ENCODE measurements around the gene AFF1.

The AFF1 gene, protein sequence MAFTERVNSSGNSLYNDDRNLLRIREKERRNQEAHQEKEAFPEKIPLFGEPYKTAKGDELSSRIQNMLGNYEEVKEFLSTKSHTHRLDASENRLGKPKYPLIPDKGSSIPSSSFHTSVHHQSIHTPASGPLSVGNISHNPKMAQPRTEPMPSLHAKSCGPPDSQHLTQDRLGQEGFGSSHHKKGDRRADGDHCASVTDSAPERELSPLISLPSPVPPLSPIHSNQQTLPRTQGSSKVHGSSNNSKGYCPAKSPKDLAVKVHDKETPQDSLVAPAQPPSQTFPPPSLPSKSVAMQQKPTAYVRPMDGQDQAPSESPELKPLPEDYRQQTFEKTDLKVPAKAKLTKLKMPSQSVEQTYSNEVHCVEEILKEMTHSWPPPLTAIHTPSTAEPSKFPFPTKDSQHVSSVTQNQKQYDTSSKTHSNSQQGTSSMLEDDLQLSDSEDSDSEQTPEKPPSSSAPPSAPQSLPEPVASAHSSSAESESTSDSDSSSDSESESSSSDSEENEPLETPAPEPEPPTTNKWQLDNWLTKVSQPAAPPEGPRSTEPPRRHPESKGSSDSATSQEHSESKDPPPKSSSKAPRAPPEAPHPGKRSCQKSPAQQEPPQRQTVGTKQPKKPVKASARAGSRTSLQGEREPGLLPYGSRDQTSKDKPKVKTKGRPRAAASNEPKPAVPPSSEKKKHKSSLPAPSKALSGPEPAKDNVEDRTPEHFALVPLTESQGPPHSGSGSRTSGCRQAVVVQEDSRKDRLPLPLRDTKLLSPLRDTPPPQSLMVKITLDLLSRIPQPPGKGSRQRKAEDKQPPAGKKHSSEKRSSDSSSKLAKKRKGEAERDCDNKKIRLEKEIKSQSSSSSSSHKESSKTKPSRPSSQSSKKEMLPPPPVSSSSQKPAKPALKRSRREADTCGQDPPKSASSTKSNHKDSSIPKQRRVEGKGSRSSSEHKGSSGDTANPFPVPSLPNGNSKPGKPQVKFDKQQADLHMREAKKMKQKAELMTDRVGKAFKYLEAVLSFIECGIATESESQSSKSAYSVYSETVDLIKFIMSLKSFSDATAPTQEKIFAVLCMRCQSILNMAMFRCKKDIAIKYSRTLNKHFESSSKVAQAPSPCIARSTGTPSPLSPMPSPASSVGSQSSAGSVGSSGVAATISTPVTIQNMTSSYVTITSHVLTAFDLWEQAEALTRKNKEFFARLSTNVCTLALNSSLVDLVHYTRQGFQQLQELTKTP

DNA sequence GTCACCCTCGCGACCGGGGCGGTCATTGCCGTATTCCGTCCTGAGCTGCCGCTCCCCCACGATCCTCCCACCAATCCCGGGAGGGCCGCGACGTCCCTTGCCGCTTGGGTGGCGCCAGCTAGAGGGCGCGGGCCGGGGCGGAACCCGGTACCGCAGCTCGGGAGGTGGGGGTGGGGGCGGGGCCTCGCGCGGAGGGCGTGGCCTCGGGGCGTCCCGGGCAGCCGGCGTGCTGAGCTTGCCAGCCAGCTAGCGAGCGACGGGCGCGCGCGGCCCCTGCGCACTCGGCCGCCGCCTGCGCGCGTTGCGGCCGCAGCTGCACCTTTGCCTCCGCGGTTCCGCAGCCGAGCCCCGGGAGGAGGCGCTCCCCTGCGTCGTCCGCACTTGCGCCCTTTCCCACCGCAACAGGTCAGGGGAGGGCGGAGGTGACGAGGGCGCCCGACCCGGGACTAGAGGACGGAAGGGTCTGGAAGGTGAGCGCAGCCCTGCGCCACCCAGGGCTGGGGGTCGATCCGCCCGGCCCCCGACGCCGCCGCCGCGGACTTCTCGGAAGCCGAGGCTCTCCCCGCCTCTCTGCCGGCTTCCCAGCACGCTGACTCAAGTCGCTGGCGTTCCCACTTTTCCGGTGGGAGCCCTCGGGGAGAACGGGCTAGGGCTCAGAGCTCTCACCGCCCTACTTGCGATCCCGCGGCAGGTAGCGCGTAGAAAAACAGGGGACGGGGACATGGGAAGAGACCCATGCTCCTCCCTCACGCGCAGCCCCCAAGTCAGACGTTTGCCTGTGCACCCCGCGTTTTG lies at the start of gene AFF1:
AFF1 (plus strand) TSS at position 241 of the 795 bp plus-strand sequence. CDS start 13,523 bp downstream, outside the sequence.
- DNase-seq (ENCODE audit: low spot score) = peak; percentile 88

- DNase-seq (ENCODE audit: low spot score) = no peak
Observed at GRCh38 chr4:86890790-86891189, 44.0 kb upstream of the AFF1 start.

DNA sequence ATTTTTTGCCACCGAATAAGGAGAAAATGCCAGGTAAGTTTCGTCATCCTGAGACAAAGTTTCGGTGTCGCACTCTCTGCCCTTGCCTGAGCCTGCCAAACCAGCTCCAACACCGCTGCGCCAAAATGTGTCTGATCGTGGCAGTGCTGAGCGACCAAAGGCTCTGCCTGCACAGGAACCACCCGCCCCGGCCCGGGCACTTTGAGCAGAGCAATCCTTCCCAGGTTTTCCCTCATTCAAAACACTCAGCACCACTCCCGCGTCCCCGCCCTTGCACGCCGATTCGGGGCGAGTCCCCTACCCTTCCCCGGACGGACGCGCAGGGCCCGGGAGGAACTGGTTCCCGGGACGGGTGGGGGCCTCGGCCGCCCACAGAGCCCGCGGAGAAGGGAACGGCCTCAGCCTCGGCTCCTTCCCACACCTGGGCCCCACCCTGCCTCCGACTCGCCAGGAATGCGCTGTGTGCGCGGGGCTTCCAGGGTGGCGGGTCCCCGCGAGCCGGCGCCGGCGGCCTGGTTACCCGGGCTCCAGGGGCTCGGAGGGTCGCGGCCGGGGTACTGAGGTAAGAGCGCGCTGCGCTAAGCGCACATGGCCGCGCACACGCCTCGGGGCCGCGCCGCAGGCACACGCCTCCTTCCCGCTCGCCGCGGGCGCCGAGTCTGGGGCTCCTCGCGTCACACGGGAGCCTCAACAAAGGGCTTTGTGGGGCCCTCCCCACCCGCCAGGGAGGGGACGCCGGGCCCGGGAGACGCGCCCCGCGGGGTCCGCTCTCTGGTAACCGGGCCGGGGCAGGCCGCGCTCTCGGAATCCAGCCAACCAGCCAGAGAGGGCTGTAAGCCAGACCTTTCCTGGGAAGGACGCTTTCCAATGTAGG lies 42.8 kb upstream of the AFF1 start, which contains the start of gene C4orf36:
C4orf36 (minus strand) TSS at position 661 of the 874 bp plus-strand sequence. CDS start 902 bp downstream, outside the sequence.
- DNase-seq (ENCODE audit: low spot score) = no peak

- no peak for DNase-seq (ENCODE audit: low spot score)
Observed at GRCh38 chr4:86892636-86892960, 42.2 kb upstream of the AFF1 start.

DNA sequence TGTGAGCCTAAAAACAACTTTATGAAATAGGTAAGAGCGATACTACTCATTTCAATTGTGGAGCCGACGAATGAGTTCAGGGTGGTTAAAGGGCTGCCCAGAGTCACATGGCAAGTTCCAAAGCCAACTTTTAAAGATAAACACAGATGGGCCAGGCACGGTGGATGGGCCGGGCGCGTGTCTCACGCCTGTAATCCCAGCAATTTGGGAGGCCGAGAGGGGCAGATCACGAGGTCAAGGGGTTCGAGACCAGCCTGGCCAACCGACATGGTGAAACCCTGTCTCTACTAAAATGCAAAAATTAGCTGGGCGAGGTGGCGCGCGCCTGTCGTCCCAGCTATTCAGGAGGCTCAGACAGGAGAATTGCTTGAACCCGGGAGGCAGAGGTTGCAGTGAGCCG lies 41.7 kb upstream of the AFF1 start:
- no peak for DNase-seq (ENCODE audit: low spot score)

DNA sequence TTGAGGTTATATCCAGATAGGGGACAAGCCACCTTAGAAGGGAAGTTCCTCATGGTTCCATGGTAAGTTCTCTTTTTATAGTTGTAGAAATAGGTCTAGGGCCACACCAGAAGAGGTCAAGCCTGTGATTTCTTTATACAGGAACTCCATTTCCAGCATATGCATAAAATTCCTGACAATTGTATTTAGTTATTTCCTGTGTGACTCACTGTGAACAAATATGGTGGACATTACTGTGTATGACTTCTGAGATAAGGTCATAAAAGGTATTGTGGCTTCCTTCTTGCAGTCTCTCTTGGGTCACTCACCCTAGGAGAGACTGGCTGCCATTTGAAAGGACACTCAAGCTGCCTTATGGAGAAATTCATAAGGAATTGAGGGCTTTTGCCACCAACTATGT lies 40.4 kb upstream of the AFF1 start:
- no peak for DNase-seq (ENCODE audit: low spot score)

DNA sequence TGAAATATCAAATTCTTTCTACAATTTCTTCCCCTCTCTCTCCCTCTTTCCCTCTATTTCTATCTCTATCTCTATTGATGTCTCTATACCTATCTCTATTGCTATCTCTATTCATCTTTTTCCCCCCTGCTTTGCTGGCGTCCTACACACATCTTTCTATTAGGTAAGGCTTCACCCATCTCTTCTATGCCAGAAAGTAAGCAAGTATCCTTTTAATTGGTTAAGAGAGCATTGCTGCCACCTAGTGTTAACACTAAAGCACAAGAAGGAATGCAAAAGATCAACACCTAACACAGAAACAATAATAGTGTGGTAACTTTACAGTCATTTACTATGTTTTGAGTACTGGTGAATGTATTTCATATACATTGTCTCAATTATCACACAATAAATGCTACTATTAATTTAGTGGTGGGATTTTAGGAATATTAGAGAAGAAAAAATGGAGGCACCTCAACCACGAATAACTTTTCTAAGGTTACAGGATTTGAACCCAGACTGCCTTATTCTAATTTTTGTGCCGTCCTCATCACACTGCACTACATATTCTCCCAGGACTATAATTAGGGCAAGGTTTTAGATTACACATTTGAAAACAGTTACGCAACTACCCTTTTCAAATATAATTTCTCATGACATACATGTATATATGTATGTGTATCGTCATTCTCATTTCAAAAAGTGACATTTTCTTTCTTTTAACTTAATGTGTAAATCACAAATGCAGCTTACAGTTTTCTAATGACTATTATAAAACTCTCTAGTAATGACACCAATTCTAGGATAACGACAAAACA lies 38.9 kb upstream of the AFF1 start:
- DNase-seq (ENCODE audit: low spot score) = peak; percentile 61

DNA sequence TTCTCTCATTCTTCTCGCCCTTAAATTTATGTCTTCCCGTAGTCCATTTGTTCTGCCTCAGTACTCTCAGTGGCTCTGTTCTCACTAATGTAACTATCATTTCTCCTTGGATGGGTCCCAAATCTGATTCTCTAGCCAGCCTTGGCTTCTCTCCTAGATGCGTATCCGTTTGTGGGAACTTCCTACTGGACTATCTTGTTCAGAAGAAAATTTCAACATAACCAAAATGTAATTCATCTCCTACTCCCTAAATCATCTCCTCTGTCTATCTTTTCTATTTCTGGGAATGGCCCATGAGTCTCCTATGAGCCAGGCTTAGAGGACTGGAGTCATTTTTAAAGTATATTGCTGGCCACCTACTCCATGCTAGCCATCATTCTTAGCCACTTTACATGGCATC lies 38.2 kb upstream of the AFF1 start:
- no peak for DNase-seq (ENCODE audit: low spot score)

GRCh38 chr4:86898562-86898961 lies 36.2 kb upstream of the AFF1 start:
- DNase-seq (ENCODE audit: low spot score) = no peak

DNA sequence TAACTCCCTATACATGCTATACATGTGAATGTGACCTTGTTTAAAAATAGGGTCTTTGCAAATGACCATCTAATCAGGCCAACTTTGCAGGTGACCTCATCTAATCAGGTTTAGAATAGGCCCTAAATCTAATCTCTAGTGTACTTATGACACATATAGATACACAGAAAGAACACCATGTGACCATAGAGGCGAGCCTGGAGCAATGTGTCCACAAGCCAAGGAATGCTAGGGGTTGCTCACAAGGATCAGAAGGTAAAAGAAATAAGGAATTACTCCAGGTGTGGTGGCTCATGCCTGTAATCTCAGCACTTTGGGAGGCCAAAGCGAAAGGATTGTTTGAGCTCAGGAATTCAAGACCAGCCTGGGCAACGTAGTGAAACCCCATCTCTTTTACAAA lies 32.9 kb upstream of the AFF1 start:
- no peak for DNase-seq (ENCODE audit: low spot score)

DNA sequence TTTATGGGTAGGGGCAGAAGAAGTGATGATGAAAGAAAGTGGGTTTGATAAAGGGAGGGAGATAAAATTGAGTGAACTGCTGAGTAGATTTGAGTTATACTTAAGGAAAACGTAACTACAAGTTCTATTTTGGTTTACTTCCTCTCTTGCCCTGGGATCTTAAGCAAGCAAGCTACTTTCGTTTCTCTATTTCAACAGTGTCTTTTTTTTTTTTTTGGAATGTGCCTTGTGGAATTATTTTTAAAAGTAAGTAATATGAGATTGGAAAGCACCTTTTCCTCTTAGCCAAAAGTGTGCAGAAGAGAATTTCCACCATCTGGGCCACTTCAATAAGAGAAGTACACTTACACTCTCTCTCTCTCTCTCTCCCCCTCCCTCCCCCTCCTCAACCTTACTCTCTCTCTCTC lies 26.6 kb upstream of the AFF1 start:
- DNase-seq (ENCODE audit: low spot score) = no peak

DNA sequence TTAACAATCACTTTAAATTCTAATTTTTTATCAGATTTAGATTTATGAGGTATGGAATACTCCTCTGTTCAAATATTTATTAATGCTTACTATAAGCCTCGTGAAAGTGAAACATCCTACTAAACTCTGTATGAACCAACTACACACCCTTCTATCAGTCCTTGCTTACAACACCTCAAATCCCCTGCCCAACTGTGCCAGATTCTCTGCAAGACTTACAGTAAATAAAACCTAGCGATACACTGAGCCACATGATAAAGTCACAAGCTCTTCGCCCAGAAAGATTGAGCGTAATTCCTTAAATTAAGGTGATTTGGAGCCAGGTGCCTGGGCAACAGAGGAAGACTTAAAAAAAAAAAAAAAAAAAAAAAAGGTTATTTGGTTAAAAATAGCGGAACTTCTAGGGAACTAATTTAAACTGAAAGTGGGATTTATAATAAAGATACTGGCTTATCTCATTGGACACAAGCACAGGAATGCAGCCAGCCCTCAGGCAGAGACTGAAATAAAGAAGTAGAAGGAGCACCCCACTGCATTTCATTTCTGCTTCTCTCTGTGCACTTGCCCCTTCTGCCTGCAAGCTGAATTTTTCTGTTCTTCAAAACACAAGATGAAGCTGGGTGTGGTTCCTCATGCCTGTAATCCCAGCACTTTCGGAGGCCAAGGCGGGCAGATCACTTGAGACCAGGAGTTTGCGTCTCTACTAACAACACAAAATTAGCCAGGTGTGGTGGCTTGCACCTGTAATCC lies 25.1 kb upstream of the AFF1 start:
- DNase-seq (ENCODE audit: low spot score) = no peak

DNA sequence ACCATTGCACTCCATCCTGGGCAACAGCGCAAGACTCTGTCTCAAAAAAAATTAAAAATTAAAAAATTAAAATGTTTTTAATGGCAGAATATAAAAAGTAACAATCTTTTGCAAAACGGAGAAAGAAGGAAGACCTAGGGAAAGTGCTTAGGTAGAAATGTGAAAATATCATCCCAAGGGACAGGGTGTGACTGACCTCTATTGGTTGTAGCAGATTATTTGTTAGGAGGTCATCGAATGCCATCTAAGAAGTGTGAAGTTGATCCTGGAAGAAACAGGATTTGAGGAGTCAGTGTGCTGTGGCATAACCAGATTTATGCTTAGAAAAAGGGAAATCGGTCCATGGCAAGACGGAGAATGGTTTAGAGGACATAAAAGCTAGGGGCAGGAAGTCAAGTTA lies 24.4 kb upstream of the AFF1 start:
- DNase-seq (ENCODE audit: low spot score) = no peak

DNA sequence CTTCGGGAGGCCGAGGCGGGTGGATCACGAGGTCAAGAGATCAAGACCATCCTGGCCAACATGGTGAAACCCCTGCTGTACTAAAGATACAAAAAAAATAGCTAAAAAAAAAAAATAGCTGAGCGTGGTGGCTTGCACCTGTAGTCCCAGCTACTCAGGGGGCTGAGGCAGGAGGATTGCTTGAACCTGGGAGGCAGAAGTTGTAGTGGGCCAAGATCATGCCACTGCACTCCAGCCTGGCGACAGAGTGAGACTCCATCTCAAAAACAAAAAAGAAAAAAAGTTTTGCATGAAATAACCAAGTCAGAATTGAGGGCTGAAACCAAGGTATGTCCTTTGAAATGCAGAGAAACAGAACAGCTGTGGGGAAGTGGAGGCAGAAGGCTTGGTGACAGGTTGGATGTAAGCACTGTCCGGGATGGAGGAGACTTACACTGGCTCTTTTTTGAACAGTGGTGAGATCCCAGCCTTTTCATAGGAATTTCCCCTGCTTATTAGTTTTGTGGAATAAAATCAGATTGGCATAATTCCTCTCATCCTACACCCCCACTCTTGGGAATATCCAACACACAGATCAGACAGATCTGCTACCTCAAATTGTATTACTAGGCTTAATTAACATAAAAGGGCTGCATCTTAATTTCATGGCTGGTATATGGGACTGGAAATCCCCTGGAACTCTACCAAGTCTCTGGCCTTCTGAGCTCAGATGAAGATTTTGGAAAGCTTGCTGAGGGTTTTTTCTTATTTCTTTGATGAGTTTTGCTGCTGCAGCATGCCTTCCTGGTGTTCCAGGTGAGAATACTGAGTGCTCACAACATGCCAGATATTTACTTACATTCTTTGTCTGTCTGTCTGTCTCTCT lies 23.8 kb upstream of the AFF1 start:
- no peak for DNase-seq (ENCODE audit: low spot score)

DNA sequence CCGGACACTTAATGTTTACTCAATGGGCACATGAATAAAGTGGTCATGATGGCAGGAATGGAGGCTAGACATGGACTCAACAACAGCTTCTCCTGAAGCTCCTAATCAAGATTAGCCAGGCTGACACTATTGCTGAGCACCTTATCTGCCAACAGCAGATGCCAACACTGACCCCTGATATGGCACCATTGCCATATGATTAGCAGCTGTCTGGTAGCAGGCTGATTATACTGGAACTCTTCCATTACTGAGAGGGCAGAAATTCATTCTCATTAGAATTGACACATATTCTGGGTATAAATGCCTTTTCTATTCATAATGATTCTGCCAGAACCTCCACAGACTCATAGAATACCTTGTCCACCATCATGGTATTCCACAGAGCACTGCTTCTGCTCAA lies 18.4 kb upstream of the AFF1 start:
- DNase-seq (ENCODE audit: low spot score) = no peak

- DNase-seq (ENCODE audit: low spot score) = no peak
Observed at GRCh38 chr4:86917212-86918039, 17.4 kb upstream of the AFF1 start.

- no peak for DNase-seq (ENCODE audit: low spot score)
Observed at GRCh38 chr4:86918539-86919072, 16.2 kb upstream of the AFF1 start.
